HG02610 (cell line): ENCODE measurements around the gene PODN.

Source experiments
- ATAC-seq: cut with Tn5 transposase; IDR thresholded peaks from one replicate; pipeline ENCODE4 v1.9.1; 2021; ENCODE audit warnings: mild to moderate bottlenecking, moderate library complexity; ENCODE audit not compliant: unreplicated experiment

PODN gene

GRCh38 chr1:53128401-53128800 lies 66.4 kb downstream of the PODN start:
- ATAC-seq, result no peak

DNA sequence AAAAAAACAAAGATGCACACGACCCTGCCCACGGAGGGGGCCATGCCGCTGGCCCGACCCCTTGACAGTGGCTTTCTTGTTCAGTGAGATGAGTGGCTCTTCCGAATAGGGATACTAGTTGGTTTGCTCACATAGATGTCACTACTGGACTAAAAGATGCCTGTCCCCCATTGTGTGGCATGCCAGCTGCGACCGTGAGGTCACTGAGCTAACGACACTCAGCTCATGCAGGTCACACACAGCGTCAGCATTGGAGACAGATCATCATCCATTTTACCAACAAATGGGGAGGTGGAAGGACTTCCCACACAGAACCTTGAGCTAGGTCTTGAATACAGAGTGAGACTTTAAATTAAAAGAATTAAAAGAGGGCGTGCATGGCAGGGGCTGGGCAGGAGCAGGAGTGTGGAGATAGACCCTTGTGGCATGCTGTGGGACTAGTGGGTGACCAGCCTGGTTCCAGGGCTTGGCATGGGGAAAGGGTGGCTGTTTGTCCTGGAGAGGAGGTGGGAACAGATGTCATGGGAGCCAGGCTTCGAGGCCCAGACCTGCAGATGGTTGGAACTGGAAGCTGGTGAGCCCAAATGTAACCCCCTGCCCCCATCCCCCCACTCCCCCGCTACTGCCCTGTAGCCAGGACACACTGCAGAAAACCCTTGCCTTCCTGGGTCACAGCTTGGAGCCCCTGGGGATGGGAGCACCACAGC lies 68.0 kb downstream of the PODN start:
- no peak for ATAC-seq

DNA sequence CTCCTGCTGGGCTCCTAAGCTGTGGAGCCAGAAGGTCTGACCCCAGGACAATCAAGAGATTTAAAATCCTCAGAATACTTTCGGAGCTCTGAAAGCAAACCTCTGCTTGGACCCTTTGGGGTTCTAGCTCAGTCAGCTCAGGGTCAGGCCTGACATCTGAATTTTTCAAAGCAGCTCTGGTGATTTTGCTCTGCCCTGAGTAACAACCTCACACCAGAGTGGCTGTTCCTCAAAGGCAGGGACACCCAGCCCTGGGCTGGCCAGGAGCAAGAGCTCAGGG lies 68.5 kb downstream of the PODN start:
- no peak for ATAC-seq

DNA sequence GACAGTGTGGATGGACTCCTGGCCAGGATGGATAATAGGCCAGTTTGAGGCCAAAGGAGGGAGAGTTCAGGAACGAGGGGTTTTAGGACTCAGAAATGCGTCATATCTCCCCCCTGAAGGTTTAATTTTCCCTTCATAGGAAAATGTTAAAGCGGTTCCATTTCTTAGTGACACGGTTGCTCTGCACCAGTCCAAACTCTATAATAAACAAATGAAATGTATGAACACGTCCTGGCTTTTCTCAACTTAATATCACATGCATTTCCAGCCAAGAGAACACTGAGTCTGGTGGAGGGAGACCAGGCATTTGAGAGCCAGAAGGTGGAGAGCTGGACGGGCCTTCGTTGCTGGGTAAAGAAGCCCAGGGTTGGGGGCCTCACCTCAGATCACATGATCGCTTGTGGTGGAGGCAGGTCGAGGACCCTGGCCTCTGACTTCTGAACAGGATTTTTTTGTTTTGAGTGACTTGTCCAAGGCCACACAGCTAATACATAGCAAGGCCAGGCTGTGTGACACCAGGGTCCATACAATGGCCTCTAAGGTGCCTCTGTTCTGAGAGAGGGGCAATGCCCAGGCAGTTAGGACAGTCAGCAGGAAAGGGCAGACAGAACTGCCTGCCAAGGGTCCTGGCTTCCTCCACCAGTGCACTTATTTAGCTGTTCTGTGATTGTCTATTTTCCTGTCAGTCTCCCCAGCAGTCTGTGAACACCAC lies 69.0 kb downstream of the PODN start:
- no peak for ATAC-seq

- no peak for ATAC-seq
These were observed 69.6 kb downstream of the PODN start for GRCh38 chr1:53131590-53131938.

- ATAC-seq, result no peak
These were observed 70.2 kb downstream of the PODN start for GRCh38 chr1:53132176-53132575.

DNA sequence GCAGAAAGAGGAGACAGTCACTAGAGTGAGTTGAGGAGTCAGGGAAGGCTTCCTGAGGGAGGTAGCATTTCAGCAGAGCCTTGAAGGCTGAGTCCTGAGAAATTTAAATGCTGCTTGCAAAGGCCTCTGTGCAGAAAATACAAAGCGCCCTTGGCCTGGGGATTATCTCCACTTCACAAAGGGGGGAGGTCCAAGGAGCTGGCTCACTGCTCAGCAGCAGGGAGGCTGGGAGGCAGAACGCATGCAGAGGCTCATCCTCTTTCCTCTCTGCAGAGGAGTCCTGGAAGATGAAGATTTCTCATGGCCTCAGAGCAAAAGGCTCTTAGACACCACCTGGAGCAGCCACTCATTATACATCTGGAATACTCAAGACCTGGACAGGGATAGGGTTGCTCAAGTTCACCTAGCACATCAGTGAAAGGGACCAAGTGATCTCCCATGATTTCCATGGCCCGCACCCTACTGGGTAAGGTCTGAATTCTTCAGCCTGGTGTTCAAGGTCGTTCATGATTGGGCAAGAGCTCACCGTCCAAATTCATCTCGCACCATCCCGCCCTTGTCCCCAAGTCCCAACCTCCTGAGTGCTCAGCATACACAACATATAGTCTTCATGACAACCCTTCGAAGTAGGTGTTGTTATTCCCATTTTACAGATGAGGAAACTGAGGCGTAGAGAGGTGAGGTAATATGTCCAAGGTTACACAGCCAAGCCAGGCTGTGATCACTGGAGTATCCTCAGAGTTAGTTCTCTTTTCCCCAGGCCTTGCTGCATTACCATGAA lies 71.4 kb downstream of the PODN start:
- ATAC-seq, result no peak

DNA sequence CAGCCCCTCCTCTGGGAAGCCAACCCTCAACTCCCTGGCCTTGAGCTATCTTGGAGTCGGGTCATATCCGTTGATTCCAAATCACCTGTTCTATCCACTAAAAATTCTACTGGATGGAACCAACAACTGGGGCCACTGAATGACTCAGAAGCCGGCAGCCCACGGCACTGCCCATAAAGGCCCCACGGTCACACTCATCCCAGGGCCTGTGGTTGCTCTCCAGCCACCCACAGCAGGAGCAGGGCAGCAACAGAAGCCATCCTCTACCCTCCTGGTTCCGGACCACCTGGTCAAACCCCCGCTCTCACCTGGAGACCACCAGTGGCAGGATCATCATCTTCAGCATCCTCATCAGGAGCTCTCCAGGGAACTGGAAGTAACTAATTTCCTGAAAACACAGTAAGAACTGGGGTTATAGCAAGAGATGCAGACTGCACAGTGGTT lies 72.1 kb downstream of the PODN start:
- no peak for ATAC-seq
